Activated CD4-positive, CD25-positive, alpha-beta regulatory T cell treated with anti-CD3 and anti-CD28 coated beads, Interleukin-2, amount 50 U/mL, for 72 hours (primary cell): ENCODE data around the gene VSTM2L.

ENCODE experiments used
- DNase-seq: peaks from one replicate; pipeline ENCODE4 v3.0.0; 2021

VSTM2L gene

GRCh38 chr20:37971561-37972127 lies 68.7 kb downstream of the VSTM2L start:
- no peak for DNase-seq

- DNase-seq: no peak
Measured at GRCh38 chr20:37972256-37973058, 69.5 kb downstream of the VSTM2L start.

GRCh38 chr20:37973059-37973910 lies 70.4 kb downstream of the VSTM2L start:
- DNase-seq: no peak

GRCh38 chr20:37976887-37977286 lies 74.0 kb downstream of the VSTM2L start:
- no peak for DNase-seq

- DNase-seq: no peak
Measured at GRCh38 chr20:37977338-37977737, 74.4 kb downstream of the VSTM2L start.

GRCh38 chr20:37977786-37978185 lies 74.9 kb downstream of the VSTM2L start:
- no peak for DNase-seq

GRCh38 chr20:37979021-37979985 lies 76.4 kb downstream of the VSTM2L start:
- no peak for DNase-seq

- no peak for DNase-seq
Measured at GRCh38 chr20:37980383-37980782, 77.5 kb downstream of the VSTM2L start.

GRCh38 chr20:37980876-37981275 lies 77.9 kb downstream of the VSTM2L start:
- no peak for DNase-seq

GRCh38 chr20:37981568-37981967 lies 78.6 kb downstream of the VSTM2L start:
- no peak for DNase-seq

GRCh38 chr20:37983286-37983685 lies 80.4 kb downstream of the VSTM2L start:
- no peak for DNase-seq

- DNase-seq: no peak
Measured at GRCh38 chr20:37984018-37984785, 81.3 kb downstream of the VSTM2L start.

GRCh38 chr20:37986044-37986858 lies 83.3 kb downstream of the VSTM2L start:
- DNase-seq: no peak

- no peak for DNase-seq
Measured at GRCh38 chr20:37986873-37987601, 84.1 kb downstream of the VSTM2L start.

GRCh38 chr20:37987602-37988290 lies 84.8 kb downstream of the VSTM2L start:
- no peak for DNase-seq

GRCh38 chr20:37988306-37988954 lies 85.5 kb downstream of the VSTM2L start:
- no peak for DNase-seq

- DNase-seq: no peak
Measured at GRCh38 chr20:37989601-37990295, 86.8 kb downstream of the VSTM2L start.

- DNase-seq: peak; percentile 54
Measured at GRCh38 chr20:37990571-37991151, 87.7 kb downstream of the VSTM2L start.
